ENCODE measurements around the gene ODC1.

Gene ODC1

GRCh38 chr2:10482913-10483312 is 34.8 kb upstream of the ODC1 start:
- TF ChIP-seq, protein P1, sequence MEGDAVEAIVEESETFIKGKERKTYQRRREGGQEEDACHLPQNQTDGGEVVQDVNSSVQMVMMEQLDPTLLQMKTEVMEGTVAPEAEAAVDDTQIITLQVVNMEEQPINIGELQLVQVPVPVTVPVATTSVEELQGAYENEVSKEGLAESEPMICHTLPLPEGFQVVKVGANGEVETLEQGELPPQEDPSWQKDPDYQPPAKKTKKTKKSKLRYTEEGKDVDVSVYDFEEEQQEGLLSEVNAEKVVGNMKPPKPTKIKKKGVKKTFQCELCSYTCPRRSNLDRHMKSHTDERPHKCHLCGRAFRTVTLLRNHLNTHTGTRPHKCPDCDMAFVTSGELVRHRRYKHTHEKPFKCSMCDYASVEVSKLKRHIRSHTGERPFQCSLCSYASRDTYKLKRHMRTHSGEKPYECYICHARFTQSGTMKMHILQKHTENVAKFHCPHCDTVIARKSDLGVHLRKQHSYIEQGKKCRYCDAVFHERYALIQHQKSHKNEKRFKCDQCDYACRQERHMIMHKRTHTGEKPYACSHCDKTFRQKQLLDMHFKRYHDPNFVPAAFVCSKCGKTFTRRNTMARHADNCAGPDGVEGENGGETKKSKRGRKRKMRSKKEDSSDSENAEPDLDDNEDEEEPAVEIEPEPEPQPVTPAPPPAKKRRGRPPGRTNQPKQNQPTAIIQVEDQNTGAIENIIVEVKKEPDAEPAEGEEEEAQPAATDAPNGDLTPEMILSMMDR (conservative IDR thresholded peaks at IDR 0.05; ENCODE audit: low read depth, low read length): no peak
- DNase-seq (ENCODE audit: low read depth): no peak

DNA sequence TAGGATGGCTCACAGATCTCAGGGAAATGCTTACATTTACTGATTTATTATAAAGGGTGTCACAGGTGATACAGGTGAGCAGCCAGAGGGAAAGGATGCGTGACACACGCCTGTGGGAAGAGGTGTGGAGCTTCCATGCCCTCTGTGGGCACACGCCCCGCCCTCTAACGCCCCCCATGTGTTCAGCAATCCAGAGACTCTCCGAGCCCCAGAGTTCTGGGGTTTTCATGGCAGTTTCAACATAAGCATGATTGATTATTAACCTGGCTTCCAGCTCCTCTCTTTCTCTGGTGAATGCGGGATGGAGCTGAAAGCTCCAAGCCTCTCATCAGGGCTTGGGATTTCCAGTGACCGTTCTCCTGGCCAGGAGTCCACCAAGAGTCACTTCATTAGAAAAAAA is 34.3 kb upstream of the ODC1 start:
- no peak overlapping the region for H3K4me3 ChIP-seq (ENCODE audit: low read length)
- no peak for DNase-seq (ENCODE audit: low read depth)
- TF ChIP-seq, protein P1 (conservative IDR thresholded peaks at IDR 0.05; ENCODE audit: low read depth, low read length): no peak

More at GRCh38 chr2:10482913-10483312, 34.8 kb upstream of the ODC1 start:
- no peak overlapping the region for H3K4me3 ChIP-seq (ENCODE audit: low read length)

GRCh38 chr2:10481666-10482157 is 33.6 kb upstream of the ODC1 start:
- H3K4me3 ChIP-seq (ENCODE audit: low read length): no peak overlapping the region
- no peak for DNase-seq (ENCODE audit: low read depth)

GRCh38 chr2:10481055-10481665 is 33.0 kb upstream of the ODC1 start:
- TF ChIP-seq, protein P1 (conservative IDR thresholded peaks at IDR 0.05; ENCODE audit: low read depth, low read length): no peak
- H3K4me3 ChIP-seq (ENCODE audit: low read length): no peak overlapping the region
- no peak for DNase-seq (ENCODE audit: low read depth)

More at GRCh38 chr2:10481666-10482157, 33.6 kb upstream of the ODC1 start:
- TF ChIP-seq, protein P1 (conservative IDR thresholded peaks at IDR 0.05; ENCODE audit: low read depth, low read length): no peak

- no peak for DNase-seq (ENCODE audit: low read depth)
- TF ChIP-seq, protein P1 (conservative IDR thresholded peaks at IDR 0.05; ENCODE audit: low read depth, low read length): no peak
- no peak overlapping the region for H3K4me3 ChIP-seq (ENCODE audit: low read length)
These were observed 32.3 kb upstream of the ODC1 start for GRCh38 chr2:10480359-10480949.

GRCh38 chr2:10478916-10479315 is 30.8 kb upstream of the ODC1 start:
- no peak overlapping the region for H3K4me3 ChIP-seq (ENCODE audit: low read length)
- TF ChIP-seq, protein P1 (conservative IDR thresholded peaks at IDR 0.05; ENCODE audit: low read depth, low read length): no peak
- DNase-seq (ENCODE audit: low read depth): no peak

DNA sequence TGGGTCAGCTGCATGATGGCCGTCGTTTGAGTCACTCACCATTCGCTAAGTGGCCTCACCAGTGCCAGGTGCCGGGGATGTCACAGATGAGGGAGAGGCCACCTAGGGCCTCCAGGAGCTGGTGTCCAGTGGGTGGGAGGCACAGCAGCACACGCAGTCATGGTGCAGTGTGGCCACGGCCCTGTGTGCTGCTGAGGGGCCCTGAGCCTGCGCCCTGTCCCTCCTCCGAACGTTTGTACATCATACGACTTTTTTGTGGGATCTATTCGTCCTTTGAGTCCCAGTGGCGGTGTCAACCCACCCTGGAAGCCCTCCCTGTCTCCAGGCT is 30.1 kb upstream of the ODC1 start:
- no peak for DNase-seq (ENCODE audit: low read depth)
- TF ChIP-seq, protein P1 (conservative IDR thresholded peaks at IDR 0.05; ENCODE audit: low read depth, low read length): no peak
- H3K4me3 ChIP-seq (ENCODE audit: low read length): no peak overlapping the region

Data from retinal pigment epithelial cell (primary cell).